NCI-H1048 (cell line): ENCODE measurements around the gene ZNF225.
A peak's percentile ranks its signal among the peaks of the same experiment; 100 is the strongest.
"Not testable (repeated sequence)": the region's sequence is repeated elsewhere in the genome, so short reads cannot be mapped to it uniquely, and the experiment has no call there.

Source experiments
- DNase-seq: peaks from one replicate; lab custom pipeline; 2025; lab: John Stamatoyannopoulos, UW

The ZNF225 gene

GRCh38 chr19:44163789-44164188, 50.6 kb downstream of the ZNF225 start:
- no peak for DNase-seq

GRCh38 chr19:44164327-44164672, 51.1 kb downstream of the ZNF225 start:
- no peak for DNase-seq

- DNase-seq, result peak; percentile 89
These were observed 51.7 kb downstream of the ZNF225 start, which contains the start of gene ZNF226 for GRCh38 chr19:44164673-44165512. ZNF226 (plus strand) TSS chr19:44165100; CDS start chr19:44170081, 4,981 bp downstream.

GRCh38 chr19:44170660-44171059, 57.5 kb downstream of the ZNF225 start:
- not testable (repeated sequence) for DNase-seq

- DNase-seq, result no peak
These were observed 63.4 kb downstream of the ZNF225 start for GRCh38 chr19:44176590-44176989.

GRCh38 chr19:44180968-44181367, 67.8 kb downstream of the ZNF225 start:
- DNase-seq, result no peak

GRCh38 chr19:44182145-44182544, 68.9 kb downstream of the ZNF225 start:
- DNase-seq, result no peak
